ENCODE results near the gene PCDH9.
"Not testable (repeated sequence)": the region's sequence is repeated elsewhere in the genome, so short reads cannot be mapped to it uniquely, and the experiment has no call there.

Gene PCDH9

DNA sequence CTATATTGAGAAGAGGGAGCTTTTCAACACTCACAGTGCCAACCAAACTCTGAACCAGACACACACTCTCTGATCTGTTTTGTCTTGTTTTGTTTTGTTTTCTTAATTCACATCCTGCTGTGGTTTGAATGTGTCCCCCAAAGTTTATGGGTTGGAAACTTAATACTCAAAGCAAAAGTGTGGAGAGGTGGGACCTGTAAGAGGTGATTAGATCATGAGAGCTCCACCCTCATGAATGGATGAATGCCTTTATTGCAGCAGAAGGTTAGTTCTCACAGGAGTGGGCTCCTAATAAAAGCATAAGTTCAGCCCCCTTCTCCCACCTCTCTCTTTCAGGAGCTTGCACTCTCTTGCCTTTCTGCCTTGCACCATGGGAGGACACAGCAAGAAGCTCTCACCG, 957.1 kb downstream of the PCDH9 start:
- no peak for DNase-seq (ENCODE audit: low read depth in 3 of 3)

DNA sequence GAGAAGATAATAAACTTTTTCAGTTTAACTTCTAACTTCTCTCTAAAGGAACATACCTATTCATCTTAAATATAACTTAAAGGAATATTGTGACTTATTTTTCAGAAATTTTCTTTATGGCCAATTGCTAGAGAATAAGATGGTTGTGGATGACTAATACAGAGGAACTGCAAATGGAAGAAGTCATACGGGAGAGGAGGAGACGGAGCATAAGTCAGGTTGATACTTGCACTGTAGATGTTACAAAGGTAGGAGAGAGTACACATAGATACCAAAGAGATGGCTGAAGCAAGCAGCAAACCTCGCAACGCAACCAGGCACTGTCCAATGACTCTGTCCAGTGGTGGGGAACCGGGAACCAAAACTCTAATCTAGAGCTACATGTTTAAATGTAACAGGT, 963.4 kb downstream of the PCDH9 start:
- no peak for DNase-seq (ENCODE audit: low read depth in 3 of 3)

DNA sequence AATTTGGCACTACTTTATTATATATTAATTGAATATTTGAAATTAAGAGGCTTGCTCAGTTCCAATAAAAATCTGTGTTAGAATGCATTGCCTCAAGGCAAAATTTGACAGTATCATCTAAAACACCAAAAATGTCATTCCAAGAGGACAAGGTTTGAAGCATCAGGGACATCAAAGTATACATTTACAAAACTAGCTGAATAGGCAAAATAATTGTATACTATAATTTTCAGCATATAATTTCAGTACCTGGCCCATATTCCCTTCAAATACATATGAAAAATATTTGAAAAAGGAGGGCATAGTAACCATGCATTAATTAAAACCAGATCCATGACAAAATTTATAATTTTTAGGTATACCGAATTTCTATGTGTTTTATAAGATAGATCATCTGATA, 963.8 kb downstream of the PCDH9 start:
- no peak for DNase-seq (ENCODE audit: low read depth in 3 of 3)

DNA sequence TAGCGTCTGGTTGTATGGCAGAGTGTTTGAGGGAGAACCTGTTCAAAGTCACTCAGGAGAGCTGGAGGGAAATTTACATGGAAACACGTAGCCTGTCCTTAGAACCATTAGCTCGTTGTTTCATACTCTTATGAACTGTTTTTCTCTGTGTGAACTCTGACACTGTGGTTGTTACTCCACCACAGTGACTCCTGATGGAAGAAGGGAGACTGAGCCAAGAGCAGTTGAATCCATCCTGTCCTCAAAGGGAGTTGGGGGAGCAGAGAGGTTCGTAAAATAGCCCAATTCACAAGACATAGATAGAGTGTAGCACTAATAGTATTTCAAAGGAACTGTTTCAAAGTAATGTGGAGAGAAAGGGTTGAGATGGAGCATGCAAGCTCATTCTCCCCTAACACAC, 964.8 kb downstream of the PCDH9 start:
- no peak for DNase-seq (ENCODE audit: low read depth in 3 of 3)

DNA sequence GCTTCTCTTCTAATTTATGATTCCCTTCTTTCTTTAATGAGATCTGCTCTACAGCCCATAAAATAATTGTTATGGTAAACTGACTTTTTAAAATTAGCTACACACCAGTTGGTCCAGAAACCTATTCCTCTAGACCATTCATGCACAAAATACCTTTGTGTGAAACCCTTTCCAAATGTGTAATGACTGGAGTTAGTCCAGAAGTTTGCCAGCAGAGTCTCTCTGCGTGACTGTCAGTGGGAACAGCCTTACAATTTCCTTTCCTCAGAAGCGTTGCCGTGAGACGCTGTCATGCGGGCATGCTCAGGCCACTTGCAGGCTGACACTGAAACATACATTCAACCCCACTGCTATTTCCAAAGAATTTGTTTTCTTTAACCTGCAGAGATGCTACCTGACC, 965.2 kb downstream of the PCDH9 start:
- no peak for DNase-seq (ENCODE audit: low read depth in 3 of 3)

DNA sequence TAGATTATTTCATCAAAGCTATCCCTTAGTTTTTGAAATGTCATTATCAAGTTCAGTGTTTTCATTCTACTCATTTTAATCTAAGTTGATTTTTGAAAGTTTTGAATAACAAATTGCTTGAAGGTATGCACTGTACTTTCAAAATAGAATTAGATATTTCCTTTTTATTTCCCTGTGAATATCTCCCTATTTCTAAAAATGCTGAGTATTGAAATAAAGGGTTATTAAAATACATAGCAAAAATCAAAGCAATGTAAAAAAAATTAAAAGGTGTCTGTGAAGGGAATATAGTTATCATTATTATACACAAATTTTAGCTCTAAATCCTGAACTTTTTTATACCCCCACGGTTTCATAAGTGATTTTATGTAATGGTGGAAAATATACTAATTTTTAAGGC, 967.8 kb downstream of the PCDH9 start:
- DNase-seq (ENCODE audit: low read depth in 3 of 3), result no peak

DNA sequence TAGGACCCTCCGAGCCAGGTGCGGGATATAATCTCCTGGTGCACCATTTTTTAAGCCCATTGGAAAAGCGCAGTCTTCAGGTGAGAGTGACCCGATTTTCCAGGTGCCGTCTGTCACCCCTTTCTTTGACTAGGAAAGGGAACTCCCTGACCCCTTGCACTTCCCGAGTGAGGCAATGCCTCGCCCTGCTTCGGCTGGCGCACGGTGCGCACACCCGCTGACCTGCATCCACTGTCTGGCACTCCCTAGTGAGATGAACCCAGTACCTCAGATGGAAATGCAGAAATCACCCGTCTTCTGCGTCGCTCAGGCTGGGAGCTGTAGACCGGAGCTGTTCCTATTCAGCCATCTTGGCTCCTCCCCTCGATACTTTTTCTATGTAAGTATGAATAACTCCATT, 970.7 kb downstream of the PCDH9 start:
- not testable (repeated sequence) for DNase-seq (ENCODE audit: low read depth in 3 of 3)

All from stimulated activated CD4-positive, alpha-beta T cell treated with anti-CD3 and anti-CD28 coated beads, TNF-alpha, amount 100 ng/mL, for 48 hours (primary cell).